Stimulated activated CD4-positive, alpha-beta T cell treated with anti-CD3 and anti-CD28 coated beads, TNF-alpha, amount 100 ng/mL, for 48 hours (primary cell): Measurements from ENCODE around the gene NANOG.
"Not testable (repeated sequence)": the region's sequence is repeated elsewhere in the genome, so short reads cannot be mapped to it uniquely, and the experiment has no call there.

Source experiments
- DNase-seq, 3 donors: peaks; one replicate each; pipeline ENCODE4 v3.0.0-alpha.2; 2020; ENCODE audit warnings: low read depth in 3 of 3

The NANOG gene

GRCh38 chr12:7788884-7789528, at the start of gene NANOG:
NANOG (plus strand) TSS chr12:7789402; CDS start chr12:7789615, 213 bp downstream.
- DNase-seq: not testable (repeated sequence)

GRCh38 chr12:7747246-7747645, 42.0 kb upstream of the NANOG start, which contains the start of gene CLEC4C:
CLEC4C (minus strand) TSS chr12:7747375; CDS start chr12:7747348, 27 bp downstream.
- DNase-seq: no peak

GRCh38 chr12:7748852-7749251, 40.4 kb upstream of the NANOG start:
- DNase-seq: no peak

- DNase-seq: no peak
These were observed 39.8 kb upstream of the NANOG start for GRCh38 chr12:7749442-7749841.

- no peak for DNase-seq
These were observed 38.9 kb upstream of the NANOG start for GRCh38 chr12:7750350-7750749.

- no peak for DNase-seq
These were observed 37.8 kb upstream of the NANOG start for GRCh38 chr12:7751394-7751793.

- not testable (repeated sequence) for DNase-seq
These were observed 37.0 kb upstream of the NANOG start for GRCh38 chr12:7751941-7752922.

GRCh38 chr12:7755668-7756067, 33.5 kb upstream of the NANOG start:
- DNase-seq: not testable (repeated sequence)

GRCh38 chr12:7756993-7757392, 32.2 kb upstream of the NANOG start:
- no peak for DNase-seq

- DNase-seq: no peak
These were observed 30.4 kb upstream of the NANOG start for GRCh38 chr12:7758766-7759140.

- no peak for DNase-seq
These were observed 19.2 kb upstream of the NANOG start for GRCh38 chr12:7769999-7770398.

- DNase-seq: no peak
These were observed 7.9 kb upstream of the NANOG start for GRCh38 chr12:7781274-7781673.

GRCh38 chr12:7782055-7782454, 7.1 kb upstream of the NANOG start:
- DNase-seq: no peak

- DNase-seq: not testable (repeated sequence)
These were observed 5.8 kb upstream of the NANOG start for GRCh38 chr12:7783433-7783832.

GRCh38 chr12:7784701-7785100, 4.5 kb upstream of the NANOG start:
- DNase-seq: no peak

- no peak for DNase-seq
These were observed 1.5 kb upstream of the NANOG start for GRCh38 chr12:7787574-7788293.

GRCh38 chr12:7788294-7788660, 925 bp upstream of the NANOG start:
- no peak for DNase-seq

GRCh38 chr12:7793211-7793610, 4.0 kb downstream of the NANOG start:
- DNase-seq: no peak

GRCh38 chr12:7797269-7797668, 8.1 kb downstream of the NANOG start:
- DNase-seq: not testable (repeated sequence)

GRCh38 chr12:7797698-7798398, 8.6 kb downstream of the NANOG start:
- no peak for DNase-seq

GRCh38 chr12:7798750-7799308, 9.6 kb downstream of the NANOG start:
- DNase-seq: not testable (repeated sequence)
